HepG2 (cell line): Measurements from ENCODE around the gene LRRC63. TPM values are rescaled to one million over a fixed set of nuclear protein-coding genes. Genes with fewer than 3 reads are reported as not detected.

Experiments used
- ATAC-seq: fragments of 200-7000 bp; cut with Tn5 transposase; 3 replicates; pipeline ENCODE4 v1.9.1; 2020; ENCODE audit warnings: mild to moderate bottlenecking, moderate library complexity
- BruUV-seq: library from RNA; stranded (reverse); fragments of 400-500 nt; replicated peaks from 2 replicates; lab custom pipeline; 2021; lab: Mats Ljungman, UMichigan
- CTCF ChIA-PET: fragments of 300-600 bp; formaldehyde crosslinking; extraction: SDS; loops from one replicate; lab custom pipeline; 2021; ENCODE audit warnings: low total read pairs, inconsistent platforms, low intra/inter-chr PET ratio; lab: Yijun Ruan, JAX
- POLR2A ChIA-PET: fragments of 350-600 bp; sonication (Branson Sonifier 250); formaldehyde crosslinking; loops from one replicate; lab custom pipeline; 2020; ENCODE audit warnings: antibody characterized with exemption, inconsistent platforms; lab: Yijun Ruan, JAX
- DNase-seq: peaks from one replicate; pipeline ENCODE4 v3.0.0-alpha.2; 2015; ENCODE audit warnings: low spot score
- FAIRE-seq: peaks from 3 replicates; lab custom pipeline; 2011; peaks lifted over from hg19 to GRCh38; lab: Jason Lieb, UNC
- H2AFZ ChIP-seq: one replicate; pipeline ENCODE4 v1.6.1; 2011; ENCODE audit warnings: low read length, inconsistent platforms
- H3K27ac ChIP-seq: fragments of 300-600 bp; 3 replicates; pipeline ENCODE4 v1.8.0; 2011; ENCODE audit warnings: mixed run types, mild to moderate bottlenecking, mixed read lengths, low read length, inconsistent platforms; ENCODE audit not compliant: insufficient read depth; ENCODE audit errors: extremely low read length
- H3K27me3 ChIP-seq, 2 experiments: fragments of 200-600 bp in 1 of 2; 2 replicates in 1 of 2; 3 replicates in 1 of 2; pipeline versions ENCODE4 v1.6.0 to v1.8.0; 2011; ENCODE audit warnings: low read length in 2 of 2, mild to moderate bottlenecking in 2 of 2, moderate library complexity in 2 of 2, inconsistent platforms in 1 of 2; ENCODE audit not compliant: insufficient read depth in 2 of 2, control insufficient read depth in 1 of 2
- H3K36me3 ChIP-seq, 2 experiments: fragments of 200-600 bp in 1 of 2; replicated peaks in 1 of 2; 2 replicates in 1 of 2; 3 replicates in 1 of 2; pipeline versions ENCODE4 v1.5.1 to v1.8.0; 2011; ENCODE audit warnings: low read length in 2 of 2, inconsistent platforms in 1 of 2; ENCODE audit not compliant: insufficient read depth in 2 of 2, control insufficient read depth in 1 of 2
- H3K4me1 ChIP-seq: 2 replicates; pipeline ENCODE4 v1.5.1; 2012; ENCODE audit warnings: low read length, inconsistent platforms; ENCODE audit not compliant: insufficient read depth
- H3K4me2 ChIP-seq: 2 replicates; pipeline ENCODE4 v1.6.0; 2011; ENCODE audit warnings: low read depth, low read length, inconsistent platforms
- H3K4me3 ChIP-seq, 3 experiments: fragments of 200-600 bp in 1 of 3; sonication (generic), shearing (Covaris generic) in 1 of 3; replicated peaks in 1 of 3; 2 replicates each; pipeline ENCODE4 v1.5.1; 2011 to 2016; ENCODE audit warnings: low read length in 3 of 3, inconsistent platforms in 2 of 3, low read depth in 2 of 3, mild to moderate bottlenecking in 2 of 3, control low read depth in 1 of 3, mixed read lengths in 1 of 3; ENCODE audit not compliant: insufficient read depth in 1 of 3
- H3K79me2 ChIP-seq: one replicate; pipeline ENCODE4 v1.6.1; 2011; ENCODE audit warnings: low read length, inconsistent platforms; ENCODE audit not compliant: insufficient read depth
- H3K9ac ChIP-seq: 2 replicates; pipeline ENCODE4 v1.6.0; 2011; ENCODE audit warnings: mild to moderate bottlenecking, low read depth, low read length, inconsistent platforms; ENCODE audit not compliant: insufficient read depth
- H3K9me3 ChIP-seq: 2 replicates; pipeline ENCODE4 v1.5.1; 2012; ENCODE audit warnings: mild to moderate bottlenecking, low read length
- H4K20me1 ChIP-seq: 2 replicates; pipeline ENCODE4 v1.6.0; 2011; ENCODE audit warnings: inconsistent platforms, mild to moderate bottlenecking, low read length, moderate library complexity; ENCODE audit not compliant: insufficient read depth
- GPN1 ChIP-seq: sonication (generic); formaldehyde crosslinking; IDR thresholded peaks from 2 replicates; pipeline ENCODE4 v1.5.1; 2020; ENCODE audit warnings: missing genetic modification reagents, borderline replicate concordance
- SP2 ChIP-seq: sonication (generic); formaldehyde crosslinking; IDR thresholded peaks from 2 replicates; pipeline ENCODE4 v1.5.1; 2020; ENCODE audit warnings: mild to moderate bottlenecking, missing genetic modification reagents
- SP4 ChIP-seq: sonication (generic); formaldehyde crosslinking; IDR thresholded peaks from 2 replicates; pipeline ENCODE4 v1.8.1; 2023; ENCODE audit warnings: mild to moderate bottlenecking, missing genetic modification reagents
- TRIM22 ChIP-seq: fragments of 450-650 bp; IDR thresholded peaks from 2 replicates; pipeline ENCODE4 v1.6.1; 2017
- ZFP36L2 ChIP-seq: sonication (generic); formaldehyde crosslinking; IDR thresholded peaks from 2 replicates; pipeline ENCODE4 v1.4.0; 2020; ENCODE audit warnings: missing genetic modification reagents
- ZFP91 ChIP-seq: sonication (generic); formaldehyde crosslinking; IDR thresholded peaks from 2 replicates; pipeline ENCODE4 v1.9.0; 2022; ENCODE audit warnings: missing genetic modification reagents, mild to moderate bottlenecking, borderline replicate concordance
- ZMYM2 ChIP-seq: sonication (generic); formaldehyde crosslinking; IDR thresholded peaks from 2 replicates; pipeline ENCODE4 v1.8.0; 2022; ENCODE audit warnings: mild to moderate bottlenecking, missing genetic modification reagents
- ZNF225 ChIP-seq: sonication (generic); formaldehyde crosslinking; IDR thresholded peaks from 2 replicates; pipeline ENCODE4 v1.4.0; 2020; ENCODE audit warnings: mild to moderate bottlenecking, missing genetic modification reagents
- ZNF331 ChIP-seq: sonication (generic); formaldehyde crosslinking; IDR thresholded peaks from 2 replicates; pipeline ENCODE4 v1.4.0; 2020; ENCODE audit warnings: missing genetic modification reagents
- ZNF367 ChIP-seq: sonication (generic); formaldehyde crosslinking; IDR thresholded peaks from 2 replicates; pipeline ENCODE4 v1.4.0; 2020; ENCODE audit warnings: missing genetic modification reagents, borderline replicate concordance
- WGBS: methylation state at CpG from one replicate; pipeline ENCODE4 v1.1.6; 2017; ENCODE audit warnings: low lambda C conversion rate; 5-methylcytosine and 5-hydroxymethylcytosine counted together
- in situ Hi-C: cut with HindIII; loops from 2 replicates; pipeline ENCODE4 v1.10.0; 2017; ENCODE audit warnings: low pct_unique_long_range_greater_than_20kb; ENCODE audit not compliant: extremely low pct_ligation_motif_present
- intact Hi-C: fragments of 100-400 bp; cut with micrococcal nuclease; formaldehyde crosslinking; loops from one replicate; pipeline ENCODE4 v1.10.0; 2022; ENCODE audit not compliant: unreplicated experiment
- polyA plus RNA-seq, 8 experiments: library from polyadenylated mRNA; depleted of rRNA in 3 of 8; stranded (reverse) in 7 of 8; unstranded in 1 of 8; fragments of >200 nt; fragmentation: Illumina TruSeq in 4 of 8; extraction: Trizol in 4 of 8; gene quantifications; 2 replicates each; pipeline versions ENCODE4 v1.2.1 to v1.2.3, GENCODE V29; 2011 to 2016; ENCODE audit warnings: low read depth in 4 of 8, missing spikeins in 1 of 8, mixed read lengths in 1 of 8; ENCODE audit not compliant: insufficient read depth in 1 of 8
- total RNA-seq, 5 experiments: library from RNA; depleted of rRNA; stranded (reverse); fragments of >200 nt; fragmentation: Illumina TruSeq; extraction: Trizol; gene quantifications; 2 replicates each; pipeline ENCODE4 v1.2.3, GENCODE V29; 2016; ENCODE audit warnings: low read depth in 1 of 5

The LRRC63 gene
- total and polyA plus RNA-seq, 2 of the 13 experiments (the other 11 are each of a cell fraction or from before 2014, with no cell fraction given), result not detected

- POLR2A ChIA-PET, result no interaction called here
- Histone ChIP-seq H2AFZ (no peak overlapping the region), H3K4me3 (no peak overlapping the region), H3K4me1 (no peaks in the 10 kb centered on the region)
- TF ChIP-seq ZMYM2 (CRISPR knock-in tag), result no peak
- no peak for TF ChIP-seq SP4 (CRISPR knock-in tag)
- TF ChIP-seq ZNF331, result no peak
- no peak for TF ChIP-seq ZFP91 (CRISPR knock-in tag)
- TF ChIP-seq GPN1 (CRISPR knock-in tag), result no peak
- no peak for TF ChIP-seq TRIM22
- no peak for TF ChIP-seq SP2 (CRISPR knock-in tag)
- TF ChIP-seq ZNF367, result no peak
- no peak for TF ChIP-seq ZFP36L2 (CRISPR knock-in tag)
- TF ChIP-seq ZNF225 (CRISPR knock-in tag), result no peak
- TF ChIP-seq, all 625 proteins: peak for 0
- Histone ChIP-seq H3K9ac (no peak overlapping the region), H3K27ac (no peak overlapping the region), H3K9me3 (no peaks in the 10 kb centered on the region), H4K20me1 (no peaks in the 10 kb centered on the region), H3K4me2 (no peak overlapping the region), H3K27me3 (no peaks in the 10 kb centered on the region; a peak in 1 of 5 replicates), H3K79me2 (no peaks in the 10 kb centered on the region), H3K36me3 (no peaks in the 10 kb centered on the region)
- no peak for DNase-seq
- in situ Hi-C loops, result no loop called here
- intact Hi-C loops, result loop anchor here (5.0 kb wide), 1 partner anchor 564 kb away; no protein-coding TSS in a partner anchor
- no peak for ATAC-seq
- FAIRE-seq, result no peak
- WGBS, result 22% methylated on average over 3 of the region's 3 CpGs
- BruUV-seq, result no TSS peak
- CTCF ChIA-PET, result no interaction called here
Observed at GRCh38 chr13:46198696-46199193, 13.0 kb upstream of the LRRC63 start.
